Hepatocyte (in vitro differentiated cells): ENCODE data around the gene VPS11. TPM values are rescaled to one million over a fixed set of nuclear protein-coding genes. Genes with fewer than 3 reads are reported as not detected.

Source experiments
- DNase-seq: peaks from one replicate; pipeline ENCODE4 v3.0.0-alpha.2; 2016; ENCODE audit warnings: low spot score
- H2AFZ ChIP-seq: fragments of 200-600 bp; sonication (generic); 2 replicates; pipeline ENCODE4 v1.6.0; 2016; ENCODE audit warnings: antibody characterized with exemption, mild to moderate bottlenecking
- H3K27ac ChIP-seq: fragments of 200-600 bp; sonication (generic); 2 replicates; pipeline ENCODE4 v1.5.1; 2016; ENCODE audit warnings: mild to moderate bottlenecking
- H3K27me3 ChIP-seq: fragments of 200-600 bp; sonication (generic); 2 replicates; pipeline ENCODE4 v1.6.1; 2016
- H3K36me3 ChIP-seq: fragments of 200-600 bp; sonication (generic); replicated peaks from 2 replicates; pipeline ENCODE4 v1.5.1; 2016; ENCODE audit warnings: low read depth; ENCODE audit not compliant: insufficient read depth
- H3K4me1 ChIP-seq: fragments of 200-600 bp; sonication (generic); 2 replicates; pipeline ENCODE4 v1.5.1; 2016; ENCODE audit warnings: mild to moderate bottlenecking, moderate library complexity; ENCODE audit not compliant: insufficient read depth
- H3K4me2 ChIP-seq: fragments of 200-600 bp; sonication (generic); 2 replicates; pipeline ENCODE4 v1.6.0; 2016
- H3K4me3 ChIP-seq: fragments of 200-600 bp; sonication (generic); 2 replicates; pipeline ENCODE4 v1.5.1; 2016; ENCODE audit warnings: mild to moderate bottlenecking
- H3K79me2 ChIP-seq: fragments of 200-600 bp; sonication (generic); 2 replicates; pipeline ENCODE4 v1.6.0; 2017; ENCODE audit warnings: mild to moderate bottlenecking
- H3K9me2 ChIP-seq: fragments of 200-600 bp; sonication (generic); replicated peaks from 2 replicates; pipeline ENCODE4 v1.6.0; 2017; ENCODE audit warnings: mild to moderate bottlenecking; ENCODE audit not compliant: insufficient read depth
- H3K9me3 ChIP-seq: fragments of 200-600 bp; sonication (generic); 2 replicates; pipeline ENCODE4 v1.5.1; 2016; ENCODE audit warnings: low read depth, mild to moderate bottlenecking
- H4K20me1 ChIP-seq: fragments of 200-600 bp; sonication (generic); 2 replicates; pipeline ENCODE4 v1.6.0; 2016; ENCODE audit warnings: mild to moderate bottlenecking; ENCODE audit not compliant: insufficient read depth, poor library complexity, severe bottlenecking
- CTCF ChIP-seq: fragments of 200-600 bp; sonication (generic); IDR thresholded peaks from 2 replicates; pipeline ENCODE4 v1.5.1; 2016; ENCODE audit warnings: antibody characterized with exemption, mild to moderate bottlenecking; ENCODE audit not compliant: poor library complexity
- EZH2 ChIP-seq: fragments of 200-600 bp; sonication (generic); IDR thresholded peaks from 2 replicates; pipeline ENCODE4 v1.6.1; 2016; ENCODE audit warnings: antibody characterized with exemption, mild to moderate bottlenecking, borderline replicate concordance
- EZH2phosphoT487 ChIP-seq: fragments of 200-600 bp; sonication (generic); IDR thresholded peaks from one replicate; pipeline ENCODE4 v1.6.1; 2018; ENCODE audit warnings: antibody characterized with exemption, mild to moderate bottlenecking, low read depth, moderate library complexity; ENCODE audit not compliant: unreplicated experiment, severe bottlenecking
- WGBS: methylation state at CpG from one replicate; pipeline ENCODE4 v1.1.6; 2016; ENCODE audit warnings: low lambda C conversion rate; ENCODE audit errors: missing lambda C conversion rate; 5-methylcytosine and 5-hydroxymethylcytosine counted together
- polyA plus RNA-seq: library from polyadenylated mRNA; unstranded; fragments of >200 nt; fragmentation: Nextera tagmentation; extraction: Ambion mirVana; gene quantifications from 2 replicates; pipeline ENCODE4 v1.2.1, GENCODE V29; 2016
- total RNA-seq: library from RNA; depleted of rRNA; stranded (reverse); fragments of >200 nt; gene quantifications from 2 replicates; pipeline ENCODE4 v1.2.3, GENCODE V29; 2014

The VPS11 gene
- total and polyA plus RNA-seq, 2 experiments from 2014 or later = 31.8 to 36.9 TPM

- Histone ChIP-seq H3K36me3 (no peaks in the 10 kb centered on the region), H3K27me3 (no peaks in the 10 kb centered on the region), H3K27ac (peak overlapping the region; percentile 7), H3K79me2 (peaks cover 57% of the 10 kb centered on the region), H3K4me3 (no peak overlapping the region), H4K20me1 (peaks cover 5% of the 10 kb centered on the region), H3K9me2 (no peaks in the 10 kb centered on the region), H3K4me1 (peaks cover 58% of the 10 kb centered on the region), H3K9me3 (no peaks in the 10 kb centered on the region), H3K4me2 (peak overlapping the region; percentile 91), H2AFZ (no peak overlapping the region)
- no peak for TF ChIP-seq CTCF
- TF ChIP-seq EZH2 = no peak
- no peak for TF ChIP-seq EZH2phosphoT487
- peak; percentile 15 for DNase-seq
- 84% methylated on average over 5 of the region's 5 CpGs for WGBS
Measured at GRCh38 chr11:119021631-119022030, 46.0 kb upstream of the VPS11 start.

- Histone ChIP-seq H3K4me2 (peak overlapping the region; percentile 98), H3K27ac (peak overlapping the region; percentile 67), H3K4me1 (peaks cover 68% of the 10 kb centered on the region), H3K9me3 (no peaks in the 10 kb centered on the region), H4K20me1 (no peaks in the 10 kb centered on the region), H3K79me2 (peaks cover 61% of the 10 kb centered on the region), H3K4me3 (no peak overlapping the region), H3K36me3 (no peaks in the 10 kb centered on the region), H3K9me2 (no peaks in the 10 kb centered on the region), H2AFZ (no peak overlapping the region), H3K27me3 (no peaks in the 10 kb centered on the region)
- no peak for TF ChIP-seq EZH2phosphoT487
- TF ChIP-seq CTCF = no peak
- no peak for TF ChIP-seq EZH2
- DNase-seq = no peak
Measured at GRCh38 chr11:119023741-119024140, 43.9 kb upstream of the VPS11 start.

- H3K4me1 ChIP-seq = peaks cover 72% of the 10 kb centered on the region
- no peaks in the 10 kb centered on the region for H3K9me2 ChIP-seq
- TF ChIP-seq EZH2phosphoT487 (no peak), CTCF (no peak), EZH2 (no peak)
- no peak overlapping the region for H3K4me3 ChIP-seq
- H3K79me2 ChIP-seq = peaks cover 58% of the 10 kb centered on the region
- H3K36me3 ChIP-seq = no peaks in the 10 kb centered on the region
- no peaks in the 10 kb centered on the region for H4K20me1 ChIP-seq
- H3K27ac ChIP-seq = peak overlapping the region; percentile 67
- peak overlapping the region; percentile 98 for H3K4me2 ChIP-seq
- no peaks in the 10 kb centered on the region for H3K27me3 ChIP-seq
- 58% methylated on average over 15 of the region's 15 CpGs for WGBS
- H2AFZ ChIP-seq = no peak overlapping the region
- no peak for DNase-seq
- no peaks in the 10 kb centered on the region for H3K9me3 ChIP-seq
Measured at GRCh38 chr11:119024430-119025098, 43.1 kb upstream of the VPS11 start.
